Upper lobe of left lung (tissue), 6 donors: ENCODE measurements around the gene TMEM176B. TPM values are rescaled to one million over a fixed set of nuclear protein-coding genes. Genes with fewer than 3 reads are reported as not detected.

Experiments used
- ATAC-seq, 2 donors: fragments of 200-7000 bp; cut with Tn5 transposase; one replicate each; pipeline ENCODE4 v1.9.1; 2022; ENCODE audit warnings: mild to moderate bottlenecking in 2 of 2, moderate library complexity in 2 of 2; ENCODE audit not compliant: low FRiP score in 2 of 2
- DNase-seq, 2 donors: peaks; one replicate each; pipeline ENCODE4 v3.0.0-alpha.2; 2019 to 2020
- H3K27ac ChIP-seq, 4 donors: fragments of 200-600 bp; sonication (generic); one replicate each; pipeline ENCODE4 v1.5.1; 2016 to 2019
- H3K27me3 ChIP-seq, 4 donors: fragments of 200-600 bp; sonication (generic); one replicate each; pipeline ENCODE4 v1.5.1; 2017 to 2019
- H3K36me3 ChIP-seq, 4 donors: fragments of 200-600 bp; sonication (generic); one replicate each; pipeline ENCODE4 v1.5.1; 2016 to 2019
- H3K4me1 ChIP-seq, 4 donors: fragments of 200-600 bp; sonication (generic); one replicate each; pipeline ENCODE4 v1.5.1; 2018 to 2019
- H3K4me3 ChIP-seq, 4 donors: fragments of 200-600 bp; sonication (generic); one replicate each; pipeline ENCODE4 v1.5.1; 2017 to 2019; ENCODE audit warnings: mild to moderate bottlenecking in 2 of 4, moderate library complexity in 1 of 4
- H3K9me3 ChIP-seq, 4 donors: fragments of 200-600 bp; sonication (generic); one replicate each; pipeline ENCODE4 v1.5.1; 2018 to 2019
- EP300 ChIP-seq, 4 donors: sonication (generic); formaldehyde crosslinking; IDR thresholded peaks; one replicate each; pipeline ENCODE4 v1.5.1; 2017; ENCODE audit warnings: antibody characterized with exemption in 4 of 4, control low read depth in 2 of 4
- POLR2A ChIP-seq, 4 donors: fragments of 450-650 bp; IDR thresholded peaks; one replicate each; pipeline ENCODE4 v1.5.1; 2016 to 2017; ENCODE audit warnings: antibody characterized with exemption in 4 of 4, mild to moderate bottlenecking in 2 of 4
- POLR2AphosphoS5 ChIP-seq, 2 donors: sonication (generic); formaldehyde crosslinking; IDR thresholded peaks; one replicate each; pipeline ENCODE4 v1.5.1; 2017; ENCODE audit warnings: antibody characterized with exemption in 2 of 2
- WGBS, 2 donors: methylation state at CpG; one replicate each; pipeline ENCODE4 v1.1.5; 2017 to 2018; 5-methylcytosine and 5-hydroxymethylcytosine counted together
- total RNA-seq, 6 donors: library from RNA; depleted of rRNA in 4 of 6; stranded (reverse); fragments of >200 nt in 4 of 6; gene quantifications; one replicate each; pipeline versions ENCODE4 v1.1.0 to v1.2.1, GENCODE V29; 2016 to 2021
- TF ChIP-seq, protein P1 (sequence below), 6 experiments: fragments of 450-650 bp in 4 of 6; fragments of 200-600 bp in 2 of 6; sonication (generic) in 2 of 6; IDR thresholded peaks; one replicate each; pipeline ENCODE4 v1.5.1; 2016 to 2019; ENCODE audit warnings: antibody characterized with exemption in 6 of 6
- donor health status: DM: no; HTN: no; CAD: no; lungs with moderate emphysema.
- donor health status: DM: no; HTN: yes; CAD: no; lungs with severe emphysema.

The TMEM176B gene
- total RNA-seq, 6 donors from 2014 or later = 10.5 to 82.8 (median 27.4) TPM

- DNase-seq = no peak
- Histone ChIP-seq H3K27ac (no peak overlapping the region), H3K4me3 (no peak overlapping the region), H3K36me3 (no peaks in the 10 kb centered on the region), H3K4me1 (peaks cover 11 to 24% (median 19%) of the 10 kb centered on the region in 4 donors), H3K27me3 (no peaks in the 10 kb centered on the region), H3K9me3 (no peaks in the 10 kb centered on the region)
- WGBS, 2 donors = 52 to 62% methylated on average over 2 of the region's 2 CpGs
- TF ChIP-seq, protein P1, sequence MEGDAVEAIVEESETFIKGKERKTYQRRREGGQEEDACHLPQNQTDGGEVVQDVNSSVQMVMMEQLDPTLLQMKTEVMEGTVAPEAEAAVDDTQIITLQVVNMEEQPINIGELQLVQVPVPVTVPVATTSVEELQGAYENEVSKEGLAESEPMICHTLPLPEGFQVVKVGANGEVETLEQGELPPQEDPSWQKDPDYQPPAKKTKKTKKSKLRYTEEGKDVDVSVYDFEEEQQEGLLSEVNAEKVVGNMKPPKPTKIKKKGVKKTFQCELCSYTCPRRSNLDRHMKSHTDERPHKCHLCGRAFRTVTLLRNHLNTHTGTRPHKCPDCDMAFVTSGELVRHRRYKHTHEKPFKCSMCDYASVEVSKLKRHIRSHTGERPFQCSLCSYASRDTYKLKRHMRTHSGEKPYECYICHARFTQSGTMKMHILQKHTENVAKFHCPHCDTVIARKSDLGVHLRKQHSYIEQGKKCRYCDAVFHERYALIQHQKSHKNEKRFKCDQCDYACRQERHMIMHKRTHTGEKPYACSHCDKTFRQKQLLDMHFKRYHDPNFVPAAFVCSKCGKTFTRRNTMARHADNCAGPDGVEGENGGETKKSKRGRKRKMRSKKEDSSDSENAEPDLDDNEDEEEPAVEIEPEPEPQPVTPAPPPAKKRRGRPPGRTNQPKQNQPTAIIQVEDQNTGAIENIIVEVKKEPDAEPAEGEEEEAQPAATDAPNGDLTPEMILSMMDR (IDR thresholded peaks at IDR 0.05) = no peak
- TF ChIP-seq POLR2A (IDR thresholded peaks at IDR 0.05) (no peak), EP300 (IDR thresholded peaks at IDR 0.05) (no peak), POLR2AphosphoS5 (IDR thresholded peaks at IDR 0.05) (no peak)
- no peak for ATAC-seq
Measured at GRCh38 chr7:150751702-150752101, 48.5 kb downstream of the TMEM176B start.

- Histone ChIP-seq H3K4me1 (peaks cover 0 to 11% (median 6%) of the 10 kb centered on the region in 4 donors), H3K9me3 (no peaks in the 10 kb centered on the region), H3K4me3 (no peak overlapping the region), H3K27ac (no peak overlapping the region), H3K36me3 (peaks cover 0 to 9% (median 3%) of the 10 kb centered on the region in 4 donors), H3K27me3 (no peaks in the 10 kb centered on the region)
- DNase-seq (no peak), ATAC-seq (no peak)
- TF ChIP-seq, protein P1 (IDR thresholded peaks at IDR 0.05) = no peak
- TF ChIP-seq EP300 (IDR thresholded peaks at IDR 0.05) = no peak
- TF ChIP-seq POLR2AphosphoS5 (IDR thresholded peaks at IDR 0.05) = no peak
- no peak for TF ChIP-seq POLR2A (IDR thresholded peaks at IDR 0.05)
- 70 to 80% methylated on average over 4 of the region's 4 CpGs for WGBS, 2 donors
Measured at GRCh38 chr7:150748376-150748775, 51.8 kb downstream of the TMEM176B start.

GRCh38 chr7:150746921-150747320 is 53.2 kb downstream of the TMEM176B start:
- no peak overlapping the region for H3K4me3 ChIP-seq
- TF ChIP-seq, protein P1 (IDR thresholded peaks at IDR 0.05) = no peak
- TF ChIP-seq POLR2AphosphoS5 (IDR thresholded peaks at IDR 0.05) (no peak), POLR2A (IDR thresholded peaks at IDR 0.05) (no peak), EP300 (IDR thresholded peaks at IDR 0.05) (no peak)
- DNase-seq (no peak), ATAC-seq (no peak)
- peaks cover 0 to 24% (median 16%) of the 10 kb centered on the region in 4 donors for H3K36me3 ChIP-seq
- H3K27me3 ChIP-seq = no peaks in the 10 kb centered on the region
- peaks cover 7 to 24% (median 13%) of the 10 kb centered on the region in 4 donors for H3K4me1 ChIP-seq
- H3K27ac ChIP-seq = peak overlapping the region in 1 of 4 donors; percentile 24
- H3K9me3 ChIP-seq = no peaks in the 10 kb centered on the region
- 75 to 82% methylated on average over 6 of the region's 6 CpGs for WGBS, 2 donors

GRCh38 chr7:150745876-150746275 is 54.3 kb downstream of the TMEM176B start:
- Histone ChIP-seq H3K9me3 (no peaks in the 10 kb centered on the region), H3K36me3 (peaks cover 0 to 34% (median 22%) of the 10 kb centered on the region in 4 donors), H3K4me1 (peaks cover 7 to 26% (median 19%) of the 10 kb centered on the region in 4 donors), H3K4me3 (no peak overlapping the region), H3K27ac (peak overlapping the region in 1 of 4 donors; percentile 27), H3K27me3 (no peaks in the 10 kb centered on the region)
- WGBS, 2 donors = 76 to 78% methylated on average over 3 of the region's 3 CpGs
- TF ChIP-seq, protein P1 (IDR thresholded peaks at IDR 0.05) = no peak
- TF ChIP-seq POLR2AphosphoS5 (IDR thresholded peaks at IDR 0.05) (no peak), POLR2A (IDR thresholded peaks at IDR 0.05) (no peak), EP300 (IDR thresholded peaks at IDR 0.05) (no peak)
- no peak for ATAC-seq
- peak in 1 of 2 donors; percentile 40 for DNase-seq

DNA sequence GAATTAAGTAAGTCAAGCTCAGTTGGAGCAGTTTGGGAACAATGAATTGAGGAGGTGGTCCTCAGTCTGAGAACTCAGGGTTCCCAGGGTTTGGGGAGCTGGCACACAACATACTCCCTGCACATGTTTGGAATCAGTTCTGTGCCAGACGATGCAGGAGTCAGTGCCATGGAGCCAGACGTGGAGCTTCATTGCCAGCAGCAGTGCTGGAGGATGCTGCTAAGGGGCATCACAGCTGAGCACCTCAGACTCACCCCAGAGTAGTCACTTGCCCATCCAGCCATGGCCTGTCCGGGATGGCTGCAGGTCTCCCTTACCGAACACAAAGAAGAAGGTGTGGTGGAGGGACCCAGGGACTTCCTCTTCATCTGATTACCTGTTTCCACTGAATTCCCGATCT is 55.1 kb downstream of the TMEM176B start:
- no peak overlapping the region for H3K4me3 ChIP-seq
- ATAC-seq = no peak
- 56 to 80% methylated on average over 1 to 5 of the region's 5 CpGs for WGBS, 2 donors
- DNase-seq = no peak
- H3K27me3 ChIP-seq = no peaks in the 10 kb centered on the region
- TF ChIP-seq POLR2A (IDR thresholded peaks at IDR 0.05) (no peak), EP300 (IDR thresholded peaks at IDR 0.05) (no peak), POLR2AphosphoS5 (IDR thresholded peaks at IDR 0.05) (no peak)
- TF ChIP-seq, protein P1 (IDR thresholded peaks at IDR 0.05) = no peak
- H3K36me3 ChIP-seq = peaks cover 0 to 39% (median 24%) of the 10 kb centered on the region in 4 donors
- no peaks in the 10 kb centered on the region for H3K9me3 ChIP-seq
- H3K4me1 ChIP-seq = peaks cover 7 to 26% (median 19%) of the 10 kb centered on the region in 4 donors
- H3K27ac ChIP-seq = peak overlapping the region in 1 of 4 donors; percentile 89
